Neural crest cell (in vitro differentiated cells): Measurements from ENCODE around the gene KLK10. TPM values are rescaled to one million over a fixed set of nuclear protein-coding genes. Genes with fewer than 3 reads are reported as not detected.
"Not testable (repeated sequence)": the region's sequence is repeated elsewhere in the genome, so short reads cannot be mapped to it uniquely, and the experiment has no call there.

Source experiments
- DNase-seq: peaks from one replicate; pipeline ENCODE4 v3.0.0; 2021; ENCODE audit warnings: low read depth, mixed read lengths, low spot score
- H3K27ac Mint-ChIP-seq: one replicate; pipeline ENCODE4 v1.8.0; 2021; ENCODE audit warnings: mild to moderate bottlenecking, mixed read lengths; ENCODE audit not compliant: unreplicated experiment
- H3K27me3 Mint-ChIP-seq: 2 replicates; pipeline ENCODE4 v1.8.0; 2021; ENCODE audit warnings: low read depth, mild to moderate bottlenecking, mixed read lengths
- H3K36me3 Mint-ChIP-seq: 2 replicates; pipeline ENCODE4 v1.8.0; 2021; ENCODE audit warnings: low read depth, mild to moderate bottlenecking, mixed read lengths
- H3K4me1 Mint-ChIP-seq: 2 replicates; pipeline ENCODE4 v1.8.0; 2021; ENCODE audit warnings: mixed read lengths
- H3K4me3 Mint-ChIP-seq: one replicate; pipeline ENCODE4 v1.8.0; 2021; ENCODE audit warnings: mild to moderate bottlenecking, mixed read lengths
- H3K9me3 Mint-ChIP-seq: 2 replicates; pipeline ENCODE4 v1.8.0; 2021; ENCODE audit warnings: mixed read lengths
- total RNA-seq: library from RNA; stranded (reverse); gene quantifications from 2 replicates; pipeline ENCODE4 v1.2.1, GENCODE V29; 2021
- TF ChIP-seq, protein P1 (sequence below): fragments of 200-600 bp; sonication (generic); conservative IDR thresholded peaks from 2 replicates; pipeline ENCODE4 v1.5.0; 2021; ENCODE audit warnings: antibody characterized with exemption, mild to moderate bottlenecking

KLK10 gene
- total RNA-seq, 1 donor from 2014 or later, result not detected

DNA sequence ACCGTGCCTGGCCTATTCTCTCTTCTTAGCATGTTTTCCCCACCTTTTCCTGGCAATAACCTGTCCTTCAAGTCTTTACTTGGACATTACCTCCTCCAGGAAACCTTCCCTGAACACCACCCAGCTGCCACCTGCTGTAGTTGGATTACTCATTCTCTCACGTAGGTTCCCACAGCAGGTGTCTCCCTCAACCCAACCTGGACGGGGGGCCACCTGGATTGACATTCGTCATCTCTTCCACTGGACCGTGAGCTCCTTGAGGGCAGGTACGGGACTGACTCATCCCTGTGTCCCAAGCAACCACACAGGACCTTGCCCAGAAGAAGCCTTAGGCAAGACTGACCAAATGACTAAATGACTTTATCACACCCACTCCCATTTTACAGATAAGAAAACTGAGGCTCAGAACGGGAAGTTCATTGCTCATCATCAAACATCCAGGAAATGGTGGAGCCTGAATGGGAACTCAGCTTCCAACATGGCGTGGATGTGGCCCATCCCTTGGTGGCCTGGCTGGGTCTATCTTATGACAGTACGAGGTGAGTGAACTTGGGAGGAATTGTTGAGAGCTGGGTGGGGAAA lies 46.6 kb downstream of the KLK10 start:
- TF ChIP-seq, protein P1, sequence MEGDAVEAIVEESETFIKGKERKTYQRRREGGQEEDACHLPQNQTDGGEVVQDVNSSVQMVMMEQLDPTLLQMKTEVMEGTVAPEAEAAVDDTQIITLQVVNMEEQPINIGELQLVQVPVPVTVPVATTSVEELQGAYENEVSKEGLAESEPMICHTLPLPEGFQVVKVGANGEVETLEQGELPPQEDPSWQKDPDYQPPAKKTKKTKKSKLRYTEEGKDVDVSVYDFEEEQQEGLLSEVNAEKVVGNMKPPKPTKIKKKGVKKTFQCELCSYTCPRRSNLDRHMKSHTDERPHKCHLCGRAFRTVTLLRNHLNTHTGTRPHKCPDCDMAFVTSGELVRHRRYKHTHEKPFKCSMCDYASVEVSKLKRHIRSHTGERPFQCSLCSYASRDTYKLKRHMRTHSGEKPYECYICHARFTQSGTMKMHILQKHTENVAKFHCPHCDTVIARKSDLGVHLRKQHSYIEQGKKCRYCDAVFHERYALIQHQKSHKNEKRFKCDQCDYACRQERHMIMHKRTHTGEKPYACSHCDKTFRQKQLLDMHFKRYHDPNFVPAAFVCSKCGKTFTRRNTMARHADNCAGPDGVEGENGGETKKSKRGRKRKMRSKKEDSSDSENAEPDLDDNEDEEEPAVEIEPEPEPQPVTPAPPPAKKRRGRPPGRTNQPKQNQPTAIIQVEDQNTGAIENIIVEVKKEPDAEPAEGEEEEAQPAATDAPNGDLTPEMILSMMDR, result no peak
- H3K27me3 Mint-ChIP-seq, result peaks cover 20% of the 10 kb centered on the region
- H3K9me3 Mint-ChIP-seq, result peaks cover 3% of the 10 kb centered on the region
- H3K36me3 Mint-ChIP-seq, result no peaks in the 10 kb centered on the region
- no peak overlapping the region for H3K4me3 Mint-ChIP-seq
- H3K27ac Mint-ChIP-seq, result no peak overlapping the region
- no peak for DNase-seq
- H3K4me1 Mint-ChIP-seq, result peaks cover 30% of the 10 kb centered on the region

DNA sequence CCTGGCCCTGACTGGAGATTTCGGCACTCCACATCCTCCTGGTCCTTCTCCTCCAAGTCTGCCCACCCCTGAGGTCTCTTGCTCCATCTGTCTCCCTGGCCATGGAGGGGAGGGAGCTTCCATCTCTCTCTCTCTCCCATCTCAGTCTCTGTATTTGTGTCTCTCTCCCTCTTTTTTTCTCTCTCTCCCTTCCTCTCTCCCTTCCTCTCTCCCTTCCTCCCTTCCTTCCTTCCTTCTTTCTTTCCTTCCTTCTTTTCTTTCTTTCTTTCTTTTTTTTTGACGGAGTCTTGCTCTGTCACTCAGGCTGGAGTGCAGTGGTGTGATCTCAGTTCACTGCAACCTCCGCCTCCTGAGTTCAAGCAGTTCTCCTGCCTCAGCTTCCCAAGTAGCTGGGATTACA lies 49.7 kb downstream of the KLK10 start:
- DNase-seq, H3K36me3 Mint-ChIP-seq, H3K4me3 Mint-ChIP-seq, H3K9me3 Mint-ChIP-seq: not testable (repeated sequence)
- H3K27me3 Mint-ChIP-seq, result peaks cover 18% of the 10 kb centered on the region
- peak overlapping the region; percentile 89 for H3K27ac Mint-ChIP-seq
- peaks cover 27% of the 10 kb centered on the region for H3K4me1 Mint-ChIP-seq

GRCh38 chr19:50969413-50969760 lies 50.1 kb downstream of the KLK10 start, which contains the start of gene KLK6:
KLK6 (minus strand) TSS chr19:50969591; CDS start chr19:50968104, 1,487 bp downstream.
- TF ChIP-seq, protein P1, result no peak
- DNase-seq, result peak; percentile 30
- H3K4me3 Mint-ChIP-seq, result no peak within 1 kb of the TSS
- peak within 1 kb of the TSS; percentile 89 for H3K27ac Mint-ChIP-seq
- H3K27me3 Mint-ChIP-seq, result peaks cover 20% of the 10 kb centered on the region
- no peaks in the 10 kb centered on the region for H3K36me3 Mint-ChIP-seq
- H3K9me3 Mint-ChIP-seq, result no peaks in the 10 kb centered on the region
- H3K4me1 Mint-ChIP-seq, result peaks cover 25% of the 10 kb centered on the region

DNA sequence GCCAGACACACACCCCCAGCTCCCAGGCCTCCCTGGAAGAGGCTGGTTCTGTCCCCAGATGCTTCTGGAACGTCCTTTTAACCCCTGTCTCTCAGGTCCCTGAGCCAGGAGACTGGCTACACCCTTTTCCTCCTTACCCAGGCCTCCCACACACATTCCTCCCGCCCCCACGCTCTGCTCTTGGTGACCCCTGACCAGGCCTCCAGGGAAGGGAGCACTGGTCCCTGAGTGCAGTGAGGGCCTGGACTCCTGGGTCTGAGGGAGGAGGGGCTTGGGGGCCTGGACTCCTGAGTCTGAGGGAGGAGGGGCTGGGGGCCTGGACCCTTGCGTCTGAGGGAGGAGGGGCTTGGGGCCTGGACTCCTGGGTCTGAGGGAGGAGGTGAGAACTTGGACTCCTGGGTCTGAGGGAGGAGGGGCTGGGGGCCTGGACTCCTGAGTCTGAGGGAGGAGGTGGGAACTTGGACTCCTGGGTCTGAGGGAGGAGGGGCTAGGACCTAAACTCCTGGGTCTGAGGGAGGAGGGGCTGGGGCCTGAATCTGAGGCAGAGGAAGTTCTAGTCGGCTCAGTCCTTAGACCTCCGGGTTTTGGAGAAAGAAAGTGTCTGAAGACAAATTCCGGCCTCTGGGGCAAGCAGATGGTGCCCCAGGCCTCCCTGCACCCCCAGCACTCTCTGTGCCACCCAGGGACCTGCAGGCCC lies 50.6 kb downstream of the KLK10 start:
- DNase-seq, result no peak
- H3K4me3 Mint-ChIP-seq, result no peak overlapping the region
- peak overlapping the region; percentile 35 for H3K27ac Mint-ChIP-seq
- no peaks in the 10 kb centered on the region for H3K9me3 Mint-ChIP-seq
- peaks cover 21% of the 10 kb centered on the region for H3K4me1 Mint-ChIP-seq
- H3K27me3 Mint-ChIP-seq, result peaks cover 24% of the 10 kb centered on the region
- H3K36me3 Mint-ChIP-seq, result no peaks in the 10 kb centered on the region
- TF ChIP-seq, protein P1, result no peak

- Mint-ChIP-seq H3K9me3 (no peaks in the 10 kb centered on the region), H3K27ac (no peak overlapping the region), H3K36me3 (no peaks in the 10 kb centered on the region), H3K4me3 (no peak overlapping the region), H3K27me3 (peaks cover 25% of the 10 kb centered on the region), H3K4me1 (peaks cover 21% of the 10 kb centered on the region)
- TF ChIP-seq, protein P1, result no peak
- no peak for DNase-seq
These were observed 51.4 kb downstream of the KLK10 start for GRCh38 chr19:50967929-50968715.
